ENCODE data around the gene OR11L1. TPM values are rescaled to one million over a fixed set of nuclear protein-coding genes. Genes with fewer than 3 reads are reported as not detected.

The OR11L1 gene
- total RNA-seq, 1 donor from 2014 or later: not detected

- peaks cover 9% of the 10 kb centered on the region for H3K36me3 Mint-ChIP-seq (ENCODE audit: low read depth, unreplicated experiment)
- TF ChIP-seq, protein P1, sequence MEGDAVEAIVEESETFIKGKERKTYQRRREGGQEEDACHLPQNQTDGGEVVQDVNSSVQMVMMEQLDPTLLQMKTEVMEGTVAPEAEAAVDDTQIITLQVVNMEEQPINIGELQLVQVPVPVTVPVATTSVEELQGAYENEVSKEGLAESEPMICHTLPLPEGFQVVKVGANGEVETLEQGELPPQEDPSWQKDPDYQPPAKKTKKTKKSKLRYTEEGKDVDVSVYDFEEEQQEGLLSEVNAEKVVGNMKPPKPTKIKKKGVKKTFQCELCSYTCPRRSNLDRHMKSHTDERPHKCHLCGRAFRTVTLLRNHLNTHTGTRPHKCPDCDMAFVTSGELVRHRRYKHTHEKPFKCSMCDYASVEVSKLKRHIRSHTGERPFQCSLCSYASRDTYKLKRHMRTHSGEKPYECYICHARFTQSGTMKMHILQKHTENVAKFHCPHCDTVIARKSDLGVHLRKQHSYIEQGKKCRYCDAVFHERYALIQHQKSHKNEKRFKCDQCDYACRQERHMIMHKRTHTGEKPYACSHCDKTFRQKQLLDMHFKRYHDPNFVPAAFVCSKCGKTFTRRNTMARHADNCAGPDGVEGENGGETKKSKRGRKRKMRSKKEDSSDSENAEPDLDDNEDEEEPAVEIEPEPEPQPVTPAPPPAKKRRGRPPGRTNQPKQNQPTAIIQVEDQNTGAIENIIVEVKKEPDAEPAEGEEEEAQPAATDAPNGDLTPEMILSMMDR (IDR thresholded peaks at IDR 0.05; ENCODE audit: unreplicated experiment): no peak
- peaks cover 3% of the 10 kb centered on the region for H3K27me3 Mint-ChIP-seq (ENCODE audit: unreplicated experiment)
- H3K27ac Mint-ChIP-seq (ENCODE audit: unreplicated experiment): no peak overlapping the region
- no peak for DNase-seq (ENCODE audit: low spot score)
- peaks cover 6% of the 10 kb centered on the region for H3K9me3 Mint-ChIP-seq (ENCODE audit: unreplicated experiment)
- H3K4me3 Mint-ChIP-seq (ENCODE audit: unreplicated experiment): no peak overlapping the region
- H3K4me1 Mint-ChIP-seq (ENCODE audit: unreplicated experiment): no peaks in the 10 kb centered on the region
These were observed 21.1 kb upstream of the OR11L1 start for GRCh38 chr1:247862756-247863155.

- Mint-ChIP-seq H3K4me3 (ENCODE audit: unreplicated experiment) (peak overlapping the region; percentile 91), H3K27me3 (ENCODE audit: unreplicated experiment) (peaks cover 5% of the 10 kb centered on the region), H3K27ac (ENCODE audit: unreplicated experiment) (no peak overlapping the region), H3K36me3 (ENCODE audit: low read depth, unreplicated experiment) (peaks cover 9% of the 10 kb centered on the region), H3K4me1 (ENCODE audit: unreplicated experiment) (no peaks in the 10 kb centered on the region), H3K9me3 (ENCODE audit: unreplicated experiment) (peaks cover 12% of the 10 kb centered on the region)
- DNase-seq (ENCODE audit: low spot score): no peak
- TF ChIP-seq, protein P1 (IDR thresholded peaks at IDR 0.05; ENCODE audit: unreplicated experiment): no peak
These were observed 16.4 kb upstream of the OR11L1 start for GRCh38 chr1:247857985-247858619.

DNA sequence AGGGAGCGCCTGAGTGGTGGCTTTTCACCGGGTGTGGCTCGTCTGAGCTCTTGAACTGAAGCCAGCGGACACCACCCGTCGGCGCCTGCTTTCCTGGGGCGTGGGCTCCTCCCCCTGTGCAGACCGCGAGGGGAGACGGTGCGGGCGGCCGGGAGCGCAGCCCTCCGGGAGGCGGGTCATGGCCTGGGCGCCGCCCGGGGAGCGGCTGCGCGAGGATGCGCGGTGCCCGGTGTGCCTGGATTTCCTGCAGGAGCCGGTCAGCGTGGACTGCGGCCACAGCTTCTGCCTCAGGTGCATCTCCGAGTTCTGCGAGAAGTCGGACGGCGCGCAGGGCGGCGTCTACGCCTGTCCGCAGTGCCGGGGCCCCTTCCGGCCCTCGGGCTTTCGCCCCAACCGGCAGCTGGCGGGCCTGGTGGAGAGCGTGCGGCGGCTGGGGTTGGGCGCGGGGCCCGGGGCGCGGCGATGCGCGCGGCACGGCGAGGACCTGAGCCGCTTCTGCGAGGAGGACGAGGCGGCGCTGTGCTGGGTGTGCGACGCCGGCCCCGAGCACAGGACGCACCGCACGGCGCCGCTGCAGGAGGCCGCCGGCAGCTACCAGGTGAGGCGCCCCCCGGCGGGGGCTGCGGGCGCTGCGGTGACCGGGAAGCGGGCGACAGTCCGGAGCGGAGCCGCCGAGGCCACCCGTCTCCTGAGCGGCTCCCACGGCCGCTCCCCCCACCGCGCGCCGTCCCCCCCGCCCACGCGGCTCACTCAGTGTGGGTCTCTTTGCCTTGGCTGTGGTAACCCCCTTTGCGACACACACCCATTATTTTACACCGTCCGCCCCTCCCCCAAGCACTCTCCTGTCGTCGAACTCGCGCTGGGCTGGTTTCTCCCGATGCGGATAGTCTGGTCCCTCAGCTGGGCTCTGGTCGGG, 15.6 kb upstream of the OR11L1 start, which contains the start of gene TRIM58:
Gene TRIM58 (plus strand): TSS at position 119 of the 916 bp plus-strand sequence. CDS start 60 bp downstream, at position 179.
- H3K36me3 Mint-ChIP-seq (ENCODE audit: low read depth, unreplicated experiment): peaks cover 9% of the 10 kb centered on the region
- H3K27me3 Mint-ChIP-seq (ENCODE audit: unreplicated experiment): peaks cover 6% of the 10 kb centered on the region
- peaks cover 12% of the 10 kb centered on the region for H3K9me3 Mint-ChIP-seq (ENCODE audit: unreplicated experiment)
- DNase-seq (ENCODE audit: low spot score): peak; percentile 66
- H3K27ac Mint-ChIP-seq (ENCODE audit: unreplicated experiment): peak within 1 kb of the TSS; percentile 67
- peak within 1 kb of the TSS; percentile 91 for H3K4me3 Mint-ChIP-seq (ENCODE audit: unreplicated experiment)
- H3K4me1 Mint-ChIP-seq (ENCODE audit: unreplicated experiment): no peaks in the 10 kb centered on the region
- TF ChIP-seq, protein P1 (IDR thresholded peaks at IDR 0.05; ENCODE audit: unreplicated experiment): peak; percentile 43

- Mint-ChIP-seq H3K27me3 (ENCODE audit: unreplicated experiment) (peaks cover 9% of the 10 kb centered on the region), H3K9me3 (ENCODE audit: unreplicated experiment) (peaks cover 12% of the 10 kb centered on the region), H3K27ac (ENCODE audit: unreplicated experiment) (no peak overlapping the region), H3K4me1 (ENCODE audit: unreplicated experiment) (no peaks in the 10 kb centered on the region), H3K4me3 (ENCODE audit: unreplicated experiment) (peak overlapping the region; percentile 54), H3K36me3 (ENCODE audit: low read depth, unreplicated experiment) (peaks cover 9% of the 10 kb centered on the region)
- no peak for DNase-seq (ENCODE audit: low spot score)
- TF ChIP-seq, protein P1 (IDR thresholded peaks at IDR 0.05; ENCODE audit: unreplicated experiment): no peak
These were observed 14.2 kb upstream of the OR11L1 start for GRCh38 chr1:247855911-247856310.
